ENCODE results near the gene RUNX2.

Gene RUNX2

DNA sequence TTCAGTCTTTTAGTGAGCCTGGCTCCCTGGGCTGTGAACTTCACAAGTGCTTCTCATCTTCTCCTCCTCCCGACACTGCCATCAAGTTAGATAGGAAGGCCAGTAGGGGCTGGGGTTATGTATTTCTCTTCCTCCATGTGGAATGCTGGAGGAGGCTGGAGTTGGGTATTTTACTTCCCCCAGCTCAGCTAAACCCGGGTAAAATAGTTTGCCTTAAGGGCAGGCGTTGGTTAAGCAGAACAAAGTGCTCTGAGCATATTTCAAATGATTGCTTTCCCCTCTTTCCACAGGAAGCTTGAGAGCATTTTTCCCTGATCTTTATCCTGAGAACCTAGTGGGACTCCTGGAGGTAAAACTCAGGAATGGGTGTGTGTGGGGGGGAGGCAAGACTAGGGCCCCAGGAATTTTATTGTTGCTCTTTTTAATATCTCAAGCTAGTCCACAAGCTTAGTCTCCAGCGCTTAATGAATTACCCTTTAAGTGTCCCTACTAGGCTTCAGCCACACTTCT lies 66.5 kb downstream of the RUNX2 start:
- peaks cover 4% of the 10 kb centered on the region; the same call in 1 of the 2 replicates for H3K9me3 ChIP-seq
- no peaks in the 10 kb centered on the region for H4K20me1 ChIP-seq
- H3K27ac ChIP-seq: no peak overlapping the region
- no peak overlapping the region for H3K4me3 ChIP-seq
- TF ChIP-seq Cebpa-rat (IDR thresholded peaks at IDR 0.05): no peak
- H3K27me3 ChIP-seq: no peaks in the 10 kb centered on the region
- no peak overlapping the region for H3K4me2 ChIP-seq
- no peaks in the 10 kb centered on the region for H3K36me3 ChIP-seq
- no peaks in the 10 kb centered on the region for H3K4me1 ChIP-seq
- H3K9ac ChIP-seq: no peak overlapping the region

DNA sequence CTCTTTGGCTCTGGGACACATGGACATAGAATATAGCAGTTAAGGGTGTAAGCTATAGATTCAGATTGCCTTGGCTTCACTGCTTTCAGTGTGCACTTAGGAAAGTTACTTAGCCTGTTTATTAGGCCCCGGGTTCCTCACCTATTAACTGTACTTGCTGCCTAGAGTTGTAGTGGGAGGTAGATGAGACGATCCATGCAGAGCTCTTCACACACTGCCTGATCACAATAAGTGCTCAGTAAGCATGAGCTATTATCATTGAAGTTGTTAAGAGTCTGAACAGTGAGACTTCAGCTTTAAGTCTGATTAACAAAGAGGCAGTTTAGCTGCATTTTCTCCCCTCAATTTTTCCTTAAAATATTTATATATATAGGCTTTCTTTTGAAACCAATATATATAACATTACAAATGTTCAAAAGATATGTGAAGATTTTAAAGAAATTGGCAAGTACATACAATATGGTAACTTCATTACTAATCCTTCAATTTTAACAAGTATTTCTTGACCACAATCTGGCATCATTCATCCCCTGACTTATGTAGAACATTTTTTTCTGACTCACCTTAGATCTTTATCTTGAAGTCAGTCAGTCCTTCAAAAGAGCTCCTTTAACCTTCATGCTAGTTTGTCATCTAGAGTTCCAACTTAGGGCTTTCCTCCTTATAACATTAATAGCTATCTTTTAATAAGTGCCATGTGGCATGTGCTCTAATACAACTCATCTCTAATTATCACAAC lies 70.1 kb downstream of the RUNX2 start:
- no peak for TF ChIP-seq Cebpa-rat (IDR thresholded peaks at IDR 0.05)
- Histone ChIP-seq H3K4me3 (no peak overlapping the region), H3K27ac (no peak overlapping the region), H3K27me3 (no peaks in the 10 kb centered on the region), H3K4me1 (no peaks in the 10 kb centered on the region), H4K20me1 (no peaks in the 10 kb centered on the region), H3K4me2 (no peak overlapping the region), H3K9me3 (no peaks in the 10 kb centered on the region), H3K9ac (no peak overlapping the region), H3K36me3 (no peaks in the 10 kb centered on the region)

DNA sequence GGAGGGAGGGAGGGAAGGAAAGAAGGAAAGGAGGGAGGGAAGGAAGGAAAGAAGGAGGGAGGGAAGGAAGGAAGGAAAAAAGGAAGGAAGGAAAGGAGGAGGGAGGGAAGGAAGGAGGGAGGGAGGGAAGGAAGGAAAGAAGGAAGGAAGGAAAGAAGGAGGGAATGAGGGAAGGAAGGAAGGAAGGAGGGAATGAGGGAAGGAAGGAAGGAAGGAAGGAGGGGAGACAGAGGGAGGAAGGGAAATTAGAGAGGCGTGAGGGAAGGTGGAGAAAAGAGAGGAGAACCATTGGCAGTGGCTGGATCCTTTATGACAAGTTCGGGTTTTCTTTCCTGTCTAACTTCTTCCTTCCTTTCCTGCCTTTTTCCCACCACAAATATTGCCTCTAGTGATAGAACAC lies 71.9 kb downstream of the RUNX2 start:
- H3K36me3 ChIP-seq: no peaks in the 10 kb centered on the region
- no peak overlapping the region for H3K9ac ChIP-seq
- no peaks in the 10 kb centered on the region for H3K4me1 ChIP-seq
- no peaks in the 10 kb centered on the region for H3K27me3 ChIP-seq
- H3K9me3 ChIP-seq: no peaks in the 10 kb centered on the region
- H3K4me3 ChIP-seq: no peak overlapping the region
- H3K27ac ChIP-seq: no peak overlapping the region
- H4K20me1 ChIP-seq: no peaks in the 10 kb centered on the region
- no peak for TF ChIP-seq Cebpa-rat (IDR thresholded peaks at IDR 0.05)
- H3K4me2 ChIP-seq: no peak overlapping the region

DNA sequence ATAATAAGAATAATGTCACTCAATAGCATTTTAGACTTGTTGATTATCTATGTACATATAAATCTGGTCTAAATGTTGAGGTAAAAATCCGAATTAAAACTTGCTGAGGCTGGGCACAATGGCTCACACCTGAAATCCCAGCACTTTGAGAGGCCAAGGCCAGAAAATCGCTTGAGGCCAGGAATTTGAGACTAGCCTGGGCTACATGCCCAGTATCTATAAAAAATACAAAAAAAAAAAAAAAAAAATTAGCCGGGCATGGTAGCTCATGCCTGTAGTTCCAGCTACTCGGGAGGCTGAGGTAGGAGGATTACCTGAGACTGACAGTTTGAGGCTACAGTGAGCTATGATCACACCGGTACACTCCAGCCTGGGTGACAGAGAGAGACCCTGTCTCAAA lies 83.8 kb downstream of the RUNX2 start:
- no peak overlapping the region for H3K27ac ChIP-seq
- H3K36me3 ChIP-seq: no peaks in the 10 kb centered on the region
- no peak for TF ChIP-seq Cebpa-rat (IDR thresholded peaks at IDR 0.05)
- peaks cover 4% of the 10 kb centered on the region; the same call in 1 of the 2 replicates for H3K27me3 ChIP-seq
- H3K4me2 ChIP-seq: no peak overlapping the region
- H4K20me1 ChIP-seq: no peaks in the 10 kb centered on the region; the same call in 1 of the 2 replicates
- no peaks in the 10 kb centered on the region for H3K4me1 ChIP-seq
- no peak overlapping the region for H3K9ac ChIP-seq
- H3K9me3 ChIP-seq: no peaks in the 10 kb centered on the region
- no peak overlapping the region for H3K4me3 ChIP-seq

DNA sequence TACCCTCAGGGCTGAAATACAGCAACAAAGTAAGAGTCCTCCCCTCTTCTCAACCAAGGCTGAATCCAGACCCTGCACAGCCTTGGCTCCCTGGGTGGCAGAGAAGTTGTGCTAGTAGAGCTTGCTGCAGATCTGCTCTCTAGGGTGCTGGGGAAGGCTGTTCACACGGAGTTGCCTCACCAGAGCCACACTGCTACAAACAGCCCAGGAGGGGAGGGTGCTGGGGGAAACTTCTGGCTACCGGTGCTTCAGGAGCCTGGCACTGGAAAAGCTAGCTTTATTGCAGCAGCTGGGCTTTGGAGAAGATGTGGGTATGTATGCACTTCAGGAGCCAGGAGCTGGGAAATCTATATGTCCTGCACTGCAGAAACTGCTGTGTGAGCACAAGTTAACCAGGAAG lies 87.2 kb downstream of the RUNX2 start:
- Histone ChIP-seq H4K20me1 (peaks cover 12% of the 10 kb centered on the region), H3K4me1 (no peaks in the 10 kb centered on the region), H3K27me3 (peaks cover 34% of the 10 kb centered on the region), H3K9ac (no peak overlapping the region), H3K36me3 (no peaks in the 10 kb centered on the region), H3K27ac (no peak overlapping the region), H3K9me3 (no peaks in the 10 kb centered on the region), H3K4me3 (no peak overlapping the region), H3K4me2 (no peak overlapping the region)
- no peak for TF ChIP-seq Cebpa-rat (IDR thresholded peaks at IDR 0.05)

DNA sequence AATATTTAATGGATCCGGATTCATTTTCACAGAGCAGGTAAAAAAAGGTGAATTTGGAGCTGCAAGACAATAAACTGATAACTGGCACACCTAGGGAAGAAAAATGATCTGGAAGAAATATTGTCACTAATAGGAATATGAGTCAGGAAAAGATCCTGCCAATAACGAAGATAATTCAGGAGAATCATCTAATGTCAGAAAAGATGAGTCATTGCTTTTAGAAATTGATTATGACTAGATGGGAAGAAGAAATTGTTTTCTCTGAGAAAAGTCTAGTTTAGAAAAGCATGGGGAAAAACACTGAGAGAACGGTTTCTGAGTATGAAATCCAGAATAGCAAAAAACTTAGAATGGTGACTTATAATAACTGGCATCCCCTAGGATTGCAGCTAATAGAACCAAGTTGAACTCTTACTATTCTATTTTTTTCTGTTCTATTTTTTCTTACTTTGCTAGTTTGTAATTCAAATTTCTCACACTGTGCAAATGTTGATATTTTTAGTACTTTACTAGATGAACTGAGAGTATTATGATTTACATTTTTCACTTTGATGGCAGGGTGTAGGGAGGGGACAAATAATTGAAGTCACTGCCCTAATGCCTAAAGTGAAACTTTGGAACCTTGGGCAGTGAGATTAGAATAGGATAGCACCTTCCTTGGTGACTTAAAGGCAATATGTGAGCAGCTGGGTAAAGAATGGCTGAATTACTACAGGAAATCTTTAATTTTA lies 87.8 kb downstream of the RUNX2 start:
- H3K4me2 ChIP-seq: no peak overlapping the region

DNA sequence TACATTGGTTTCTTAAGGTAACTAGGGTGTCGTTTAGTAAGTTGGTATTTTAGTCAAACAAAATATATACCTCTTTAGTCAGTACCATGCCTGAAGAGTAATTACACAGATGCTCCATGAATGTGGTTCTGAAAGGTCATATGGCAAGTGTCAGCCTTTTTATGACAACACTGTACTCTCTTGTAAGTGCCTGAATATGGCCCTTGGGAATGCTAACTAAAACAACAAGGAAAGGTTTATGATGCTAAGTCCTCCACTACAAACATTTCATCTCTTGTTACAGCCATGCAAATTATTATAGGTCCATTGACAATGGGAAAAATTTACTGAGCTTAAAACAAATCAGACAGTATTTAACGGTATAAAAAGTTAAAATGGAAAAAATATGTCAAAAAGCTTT lies 88.6 kb downstream of the RUNX2 start:
- Histone ChIP-seq H3K9me3 (no peaks in the 10 kb centered on the region), H3K9ac (no peak overlapping the region), H3K27ac (no peak overlapping the region), H4K20me1 (peaks cover 26% of the 10 kb centered on the region), H3K4me3 (no peak overlapping the region), H3K36me3 (no peaks in the 10 kb centered on the region), H3K4me2 (no peak overlapping the region), H3K27me3 (peaks cover 48% of the 10 kb centered on the region), H3K4me1 (peaks cover 5% of the 10 kb centered on the region)
- no peak for TF ChIP-seq Cebpa-rat (IDR thresholded peaks at IDR 0.05)

More for the DNA sequence above, 87.8 kb downstream of the RUNX2 start:
- Histone ChIP-seq H3K9me3 (no peaks in the 10 kb centered on the region), H3K4me3 (no peak overlapping the region), H3K27me3 (peaks cover 40% of the 10 kb centered on the region), H3K9ac (no peak overlapping the region), H4K20me1 (peaks cover 18% of the 10 kb centered on the region), H3K36me3 (no peaks in the 10 kb centered on the region), H3K27ac (no peak overlapping the region), H3K4me1 (no peaks in the 10 kb centered on the region)
- TF ChIP-seq Cebpa-rat (IDR thresholded peaks at IDR 0.05): no peak

DNA sequence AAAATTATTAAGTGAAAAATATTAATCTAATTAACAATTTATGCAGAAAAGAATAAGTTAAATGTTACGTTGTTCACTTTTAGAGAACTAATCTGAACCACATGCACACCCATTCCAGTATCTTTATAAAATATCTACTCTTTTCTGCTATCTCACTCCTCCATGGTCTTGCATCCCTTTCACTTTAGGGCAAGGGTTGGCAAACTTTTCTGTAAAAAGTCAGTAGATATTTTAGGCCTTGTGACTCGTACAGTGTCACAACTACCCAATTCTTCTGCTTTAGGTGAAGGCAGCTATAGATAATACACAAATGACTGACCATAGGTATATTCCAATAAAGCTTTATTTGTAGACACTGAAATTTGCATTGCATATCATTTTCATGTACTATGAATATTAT lies 89.3 kb downstream of the RUNX2 start:
- TF ChIP-seq Cebpa-rat (IDR thresholded peaks at IDR 0.05): no peak
- no peak overlapping the region for H3K4me3 ChIP-seq
- no peak overlapping the region for H3K4me2 ChIP-seq
- H3K36me3 ChIP-seq: no peaks in the 10 kb centered on the region
- H3K9ac ChIP-seq: no peak overlapping the region
- no peaks in the 10 kb centered on the region for H3K9me3 ChIP-seq
- H3K27me3 ChIP-seq: peaks cover 55% of the 10 kb centered on the region
- H4K20me1 ChIP-seq: peaks cover 33% of the 10 kb centered on the region
- H3K27ac ChIP-seq: no peak overlapping the region
- peaks cover 13% of the 10 kb centered on the region for H3K4me1 ChIP-seq

DNA sequence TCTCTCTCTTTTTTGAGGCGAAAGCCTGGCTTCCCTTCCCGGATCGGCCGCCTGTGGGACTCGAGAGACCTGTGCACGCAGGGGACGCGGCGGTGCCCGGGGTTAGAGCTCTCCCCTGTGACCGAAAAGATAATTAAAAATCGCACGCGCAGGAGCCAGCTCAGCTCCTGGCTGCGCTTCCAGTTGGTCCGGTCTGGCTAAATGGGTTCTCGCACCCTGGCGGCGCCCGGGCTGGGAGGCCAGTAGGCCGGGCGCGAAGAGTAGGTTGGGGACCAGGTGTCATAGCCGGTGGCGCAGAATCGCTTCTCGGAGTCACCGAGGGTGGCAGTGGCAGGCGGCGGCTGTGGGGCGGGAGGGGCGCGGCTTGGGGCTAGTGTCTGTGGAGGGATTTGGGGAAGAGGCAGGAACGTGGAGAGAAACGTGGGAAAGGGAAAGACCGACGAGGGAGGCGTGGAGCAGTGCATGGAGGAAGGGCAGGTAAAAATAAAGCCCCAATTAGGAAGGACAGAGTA lies 91.5 kb downstream of the RUNX2 start:
- H3K9me3 ChIP-seq: no peaks in the 10 kb centered on the region
- no peaks in the 10 kb centered on the region for H3K36me3 ChIP-seq
- H3K9ac ChIP-seq: no peak overlapping the region
- H3K4me2 ChIP-seq: no peak overlapping the region
- TF ChIP-seq Cebpa-rat (IDR thresholded peaks at IDR 0.05): no peak
- peaks cover 77% of the 10 kb centered on the region for H3K27me3 ChIP-seq
- H3K27ac ChIP-seq: no peak overlapping the region
- H3K4me1 ChIP-seq: peaks cover 25% of the 10 kb centered on the region
- H4K20me1 ChIP-seq: peaks cover 55% of the 10 kb centered on the region
- no peak overlapping the region for H3K4me3 ChIP-seq

All from BLaER1 (cell line).